ENCODE measurements around the gene GJC1. TPM values are rescaled to one million over a fixed set of nuclear protein-coding genes. Genes with fewer than 3 reads are reported as not detected.

The GJC1 gene
- total and polyA plus RNA-seq, 2 donors (not counting 3 experiments of a cell fraction or from before 2014, with no cell fraction given) = 13.8 to 39.7 TPM

GRCh38 chr17:44763170-44763569 lies 66.9 kb downstream of the GJC1 start:
- no peak for DNase-seq (ENCODE audit: low read depth, low spot score)
- no peaks in the 10 kb centered on the region for H3K27me3 ChIP-seq (ENCODE audit: control insufficient read depth in 2 of 2, insufficient read depth in 2 of 2, low read length in 2 of 2)
- H3K36me3 ChIP-seq (ENCODE audit: control insufficient read depth in 2 of 2, extremely low read depth in 1 of 2, insufficient read depth in 2 of 2, low read length in 2 of 2) = no peaks in the 10 kb centered on the region
- POLR2A ChIA-PET = no interaction called here
- H3K79me2 ChIP-seq (ENCODE audit: control insufficient read depth, insufficient read depth, low read length) = no peaks in the 10 kb centered on the region
- H3K9me3 ChIP-seq (replicated peaks; ENCODE audit: control insufficient read depth, insufficient read depth, low read length) = no peaks in the 10 kb centered on the region
- H2AFZ ChIP-seq (ENCODE audit: low read depth, low read length) = no peak overlapping the region
- TF ChIP-seq EZH2 (IDR thresholded peaks at IDR 0.05; ENCODE audit: borderline replicate concordance, low read depth, low read length, severe bottlenecking) (no peak), POLR2A (IDR thresholded peaks at IDR 0.05; ENCODE audit: low read depth, low read length) (no peak), POLR2AphosphoS5 (IDR thresholded peaks at IDR 0.05; ENCODE audit: insufficient read depth, low read depth, low read length) (no peak), MAX (IDR thresholded peaks at IDR 0.05; ENCODE audit: insufficient read depth, insufficient read length) (no peak), FOS (IDR thresholded peaks at IDR 0.05; ENCODE audit: borderline replicate concordance, insufficient read depth, low read length) (no peak)
- no peaks in the 10 kb centered on the region for H3K9me1 ChIP-seq (replicated peaks; ENCODE audit: control insufficient read depth, extremely low read depth, insufficient read depth, low read length)
- H4K20me1 ChIP-seq (replicated peaks; ENCODE audit: control insufficient read depth, extremely low read depth, insufficient read depth, low read length) = no peaks in the 10 kb centered on the region
- intact Hi-C loops (cut with micrococcal nuclease) = no loop called here
- CTCF ChIA-PET = interaction anchor here (1.0 to 4.1 kb wide), 2 partner anchors 10 to 116 kb away, joined by 3 to 15 read pairs; no protein-coding TSS in a partner anchor
- peaks cover 5% of the 10 kb centered on the region for H3K4me1 ChIP-seq (ENCODE audit: control insufficient read depth, extremely low read depth, insufficient read depth, low read length)
- H3K4me2 ChIP-seq (ENCODE audit: insufficient read depth, low read length) = no peak overlapping the region
- no peak overlapping the region for H3K27ac ChIP-seq (ENCODE audit: insufficient read depth, low read depth, low read length)
- H3K9ac ChIP-seq (replicated peaks; ENCODE audit: extremely low read depth, insufficient read depth, low read length) = no peak overlapping the region
- no TSS peak for BruUV-seq (replicated peaks)
- dilution Hi-C loops (cut with MboI; ENCODE audit: extremely low pct_ligation_motif_present, low sequenced_read_pairs) = loop anchor here (25.0 kb wide), 1 partner anchor 99 kb away; no protein-coding TSS in a partner anchor
- H3K4me3 ChIP-seq (replicated peaks in 1 of 3; ENCODE audit: insufficient read depth in 1 of 3, low read depth in 1 of 3, low read length in 3 of 3) = no peak overlapping the region
- no peak for FAIRE-seq

- Histone ChIP-seq H4K20me1 (replicated peaks; ENCODE audit: control insufficient read depth, extremely low read depth, insufficient read depth, low read length) (no peaks in the 10 kb centered on the region), H3K9me3 (replicated peaks; ENCODE audit: control insufficient read depth, insufficient read depth, low read length) (no peaks in the 10 kb centered on the region), H3K27me3 (ENCODE audit: control insufficient read depth in 2 of 2, insufficient read depth in 2 of 2, low read length in 2 of 2) (no peaks in the 10 kb centered on the region), H3K36me3 (ENCODE audit: control insufficient read depth in 2 of 2, extremely low read depth in 1 of 2, insufficient read depth in 2 of 2, low read length in 2 of 2) (no peaks in the 10 kb centered on the region), H2AFZ (ENCODE audit: low read depth, low read length) (no peak overlapping the region), H3K4me1 (ENCODE audit: control insufficient read depth, extremely low read depth, insufficient read depth, low read length) (peaks cover 5% of the 10 kb centered on the region), H3K4me3 (replicated peaks in 1 of 3; ENCODE audit: insufficient read depth in 1 of 3, low read depth in 1 of 3, low read length in 3 of 3) (no peak overlapping the region), H3K9ac (replicated peaks; ENCODE audit: extremely low read depth, insufficient read depth, low read length) (no peak overlapping the region), H3K79me2 (ENCODE audit: control insufficient read depth, insufficient read depth, low read length) (no peaks in the 10 kb centered on the region), H3K27ac (ENCODE audit: insufficient read depth, low read depth, low read length) (no peak overlapping the region), H3K9me1 (replicated peaks; ENCODE audit: control insufficient read depth, extremely low read depth, insufficient read depth, low read length) (no peaks in the 10 kb centered on the region), H3K4me2 (ENCODE audit: insufficient read depth, low read length) (no peak overlapping the region)
- BruUV-seq (replicated peaks) = no TSS peak
- FAIRE-seq (no peak), DNase-seq (ENCODE audit: low read depth, low spot score) (no peak)
- ChIA-PET CTCF (interaction anchor here (1.0 to 4.1 kb wide), 2 partner anchors 11 to 117 kb away, joined by 3 to 15 read pairs; no protein-coding TSS in a partner anchor), POLR2A (no interaction called here)
- TF ChIP-seq JUN (IDR thresholded peaks at IDR 0.05; ENCODE audit: borderline replicate concordance, insufficient read depth, insufficient read length, low read depth) = no peak
- dilution Hi-C loops (cut with MboI; ENCODE audit: extremely low pct_ligation_motif_present, low sequenced_read_pairs) = loop anchor here (25.0 kb wide), 1 partner anchor 100 kb away; no protein-coding TSS in a partner anchor
- intact Hi-C loops (cut with micrococcal nuclease) = no loop called here
These were observed 67.9 kb downstream of the GJC1 start for GRCh38 chr17:44761932-44762810.
